ENCODE measurements around the gene RASGEF1C.

DNA sequence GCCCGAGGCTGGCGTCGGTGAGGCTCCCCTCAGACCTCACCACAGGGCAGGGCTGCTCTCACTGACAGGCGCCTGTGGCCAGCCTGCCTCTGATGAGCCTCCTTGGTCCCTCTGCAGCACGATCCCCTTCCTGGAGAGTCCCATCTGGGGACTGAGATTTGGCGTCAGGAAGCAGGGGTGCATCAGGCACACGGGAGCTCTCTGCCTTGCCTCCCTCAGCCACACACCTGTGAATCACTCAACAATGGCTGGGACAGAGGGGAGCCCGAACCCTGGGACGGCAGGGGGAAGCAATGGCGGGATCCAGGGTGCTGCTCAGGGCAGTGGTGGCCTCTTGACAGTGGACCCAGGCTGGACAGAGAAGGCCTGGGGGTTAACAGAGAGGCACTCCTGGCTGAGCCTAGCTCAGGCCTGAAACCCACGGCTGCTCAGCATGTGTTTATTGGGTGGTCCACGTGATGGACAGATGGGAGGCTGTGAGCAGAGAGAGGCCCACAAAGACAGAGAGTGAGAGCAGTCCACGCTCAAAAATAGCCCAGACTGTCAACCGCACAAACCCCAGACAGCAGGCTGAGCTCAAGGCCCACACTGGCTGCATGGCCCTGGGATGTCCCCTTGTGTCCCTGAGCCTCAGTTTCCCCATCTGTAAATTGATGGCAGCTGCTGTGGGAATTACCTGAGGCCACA lies 11.9 kb downstream of the RASGEF1C start:
- no peak for TF ChIP-seq POLR2AphosphoS5 (IDR thresholded peaks at IDR 0.05; ENCODE audit: borderline replicate concordance, low read depth, low read length)
- no peak for TF ChIP-seq EZH2 (IDR thresholded peaks at IDR 0.05)
- no peak for TF ChIP-seq FOXP2 (optimal IDR thresholded peaks at IDR 0.05; ENCODE audit: control extremely low read depth, extremely low read length, insufficient read depth)
